NCI-H526 treated with DMSO at 0.1 percent for 48 hours (cell line): ENCODE measurements around the gene CREB1.
"Not testable (repeated sequence)": the region's sequence is repeated elsewhere in the genome, so short reads cannot be mapped to it uniquely, and the experiment has no call there.

Source experiments
- DNase-seq: peaks from one replicate; lab custom pipeline; 2025; lab: John Stamatoyannopoulos, UW

The CREB1 gene

DNA sequence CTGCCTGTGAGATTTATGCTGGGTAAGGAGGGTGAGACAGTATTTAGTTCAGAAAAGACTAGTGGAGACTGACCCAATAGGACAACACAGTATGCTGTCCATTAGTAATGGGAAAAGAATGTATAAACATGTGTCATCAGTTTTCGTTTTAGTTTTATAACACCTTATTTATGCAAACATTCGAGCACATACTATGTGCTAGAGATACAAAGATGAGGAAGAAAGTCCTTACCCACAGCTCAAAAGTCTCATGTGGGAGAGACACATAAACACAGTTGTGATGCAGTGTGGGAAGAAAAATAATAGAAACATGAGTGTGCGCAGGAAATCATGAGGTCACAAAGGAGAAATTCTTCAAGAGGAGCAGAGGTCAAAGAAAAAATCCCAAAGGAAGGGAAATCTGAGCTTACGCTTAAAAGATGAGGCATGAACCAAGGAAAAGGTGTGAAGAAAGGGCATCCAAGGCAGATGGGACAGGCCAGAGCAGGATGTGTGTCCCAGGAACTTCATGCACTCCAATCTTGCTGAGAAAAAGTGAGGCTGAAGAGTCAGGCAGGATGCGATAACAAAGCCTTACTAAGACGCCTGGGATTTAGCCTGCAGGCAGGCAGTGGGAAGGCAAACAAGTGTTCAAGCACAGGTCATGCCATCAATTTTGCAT, 87.4 kb downstream of the CREB1 start:
- DNase-seq: no peak

GRCh38 chr2:207619764-207620203, 90.0 kb downstream of the CREB1 start:
- DNase-seq: no peak

DNA sequence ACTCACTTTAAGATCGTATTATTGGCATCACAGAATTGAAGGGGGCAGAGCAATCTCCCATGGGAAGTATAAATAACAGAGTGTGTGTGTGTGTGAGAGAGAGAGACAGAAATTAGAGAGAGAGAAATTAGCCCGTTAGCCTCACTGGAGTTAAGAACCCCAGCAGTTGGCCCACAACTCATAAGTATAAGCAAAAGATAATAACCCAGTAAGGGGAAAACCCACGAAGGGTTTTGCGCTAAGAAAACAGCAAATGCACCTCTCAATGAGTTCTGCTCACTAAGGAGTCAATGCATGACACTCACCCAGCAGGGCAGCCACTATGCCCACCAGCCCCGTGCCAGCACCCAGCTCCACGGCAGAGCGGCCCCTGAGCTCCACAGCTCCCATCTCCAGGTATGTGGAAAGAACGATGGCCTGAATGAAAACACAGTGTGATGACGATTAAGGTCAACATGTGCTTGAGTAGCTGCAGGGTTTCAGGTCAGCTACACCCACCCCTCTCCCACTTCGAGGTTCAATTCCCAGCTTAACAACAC, 91.8 kb downstream of the CREB1 start:
- no peak for DNase-seq

- peak; percentile 54 for DNase-seq
Observed at GRCh38 chr2:207624185-207625013, 94.6 kb downstream of the CREB1 start.

GRCh38 chr2:207625014-207625907, 95.5 kb downstream of the CREB1 start, which contains the start of gene METTL21A:
METTL21A (minus strand) TSS chr2:207625394; CDS start chr2:207624375, 1,019 bp downstream.
- DNase-seq: peak; percentile 83

DNA sequence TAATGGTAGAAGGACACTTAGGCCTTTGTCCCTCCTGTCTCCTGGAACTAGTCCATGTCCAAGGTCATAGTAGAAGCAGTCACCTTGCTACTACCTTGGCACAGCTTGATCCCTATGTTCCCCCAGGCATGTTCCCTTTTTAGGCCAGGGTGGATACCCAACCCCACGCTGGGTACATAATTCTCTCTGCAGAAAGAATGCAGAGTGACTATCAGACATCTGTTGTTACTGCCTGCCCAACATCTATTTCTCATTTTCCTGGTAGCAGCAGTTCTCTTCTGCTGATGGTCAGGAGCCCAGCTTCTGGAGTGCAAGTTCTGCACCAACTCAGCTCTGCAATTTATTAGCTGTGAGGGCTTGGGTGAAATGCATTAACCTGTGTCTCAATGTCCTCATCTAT, 99.8 kb downstream of the CREB1 start:
- no peak for DNase-seq

DNA sequence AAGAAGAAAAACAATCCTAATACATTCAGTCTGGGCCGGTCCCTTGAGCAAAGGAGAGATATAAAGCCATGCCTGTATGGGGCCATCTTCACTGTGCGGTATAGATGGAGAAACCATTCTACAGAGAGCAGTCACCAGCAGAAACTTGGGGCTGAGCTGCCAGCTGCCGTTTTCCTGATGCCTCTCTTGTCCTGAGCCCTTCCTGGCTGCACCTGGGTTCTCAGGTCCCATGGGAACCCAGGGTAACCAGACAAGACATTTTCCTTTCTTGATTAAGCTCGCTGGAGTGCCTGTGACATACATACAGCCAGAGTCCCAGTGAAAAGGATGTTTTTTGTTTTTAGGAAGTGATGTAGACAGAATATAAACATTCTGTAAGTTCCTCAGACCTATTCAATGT, 100.7 kb downstream of the CREB1 start:
- no peak for DNase-seq

GRCh38 chr2:207632575-207633493, 103.1 kb downstream of the CREB1 start:
- no peak for DNase-seq

GRCh38 chr2:207633686-207634085, 103.9 kb downstream of the CREB1 start:
- no peak for DNase-seq

DNA sequence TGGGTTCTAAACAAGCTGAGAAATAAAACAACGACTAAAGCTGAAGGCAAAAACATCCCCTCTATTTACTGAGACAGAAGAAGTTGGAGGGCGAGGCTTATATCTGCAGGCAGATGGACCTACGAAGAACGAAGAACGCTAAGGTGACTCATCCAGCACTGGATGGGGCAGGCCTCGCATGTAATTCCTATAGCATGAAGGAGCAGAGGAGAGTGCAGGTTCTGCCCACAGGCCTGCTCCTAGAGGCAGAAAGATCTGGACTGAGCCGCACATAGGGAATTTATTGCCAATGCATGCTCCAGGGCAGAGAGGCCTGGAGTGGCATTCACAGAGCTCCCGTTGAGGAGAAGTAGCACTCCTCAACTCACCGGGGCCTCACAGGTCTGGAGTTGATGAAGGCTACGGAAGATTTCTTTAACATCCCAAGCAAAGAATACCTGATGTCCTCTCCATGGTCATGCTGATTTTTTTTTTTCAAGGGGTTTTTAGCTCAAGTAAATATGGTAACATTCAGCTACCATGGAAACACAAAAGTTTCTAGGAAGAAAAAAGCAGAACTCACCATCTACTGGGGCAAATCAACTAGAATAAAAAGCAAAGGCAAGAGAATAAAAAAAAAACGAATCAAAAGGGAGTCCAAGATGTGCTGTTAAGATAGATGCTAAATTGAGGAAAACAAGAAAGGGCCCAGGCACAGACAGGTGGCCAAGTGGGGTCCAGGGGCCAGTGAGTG, 105.9 kb downstream of the CREB1 start:
- DNase-seq: no peak

GRCh38 chr2:207639288-207639687, 109.5 kb downstream of the CREB1 start:
- not testable (repeated sequence) for DNase-seq

DNA sequence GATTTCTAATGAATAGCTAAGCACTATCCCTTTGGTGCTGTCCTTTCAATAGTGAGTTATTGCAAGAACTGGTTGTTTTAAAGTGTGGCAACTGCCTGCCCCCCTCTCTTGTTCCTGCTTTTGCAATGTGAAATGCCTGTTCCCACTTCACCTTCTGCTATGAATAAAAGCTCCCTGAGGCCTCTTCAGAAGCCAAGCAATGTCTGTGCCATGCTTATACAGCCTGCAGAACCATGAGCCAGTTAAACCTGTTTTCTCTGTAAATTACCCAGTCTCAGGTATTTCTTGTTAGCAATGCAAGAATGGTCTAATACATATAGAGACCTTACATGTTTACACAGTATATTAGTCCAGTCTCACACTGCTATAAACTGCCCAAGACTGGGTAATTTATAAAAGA, 110.4 kb downstream of the CREB1 start:
- DNase-seq: no peak

DNA sequence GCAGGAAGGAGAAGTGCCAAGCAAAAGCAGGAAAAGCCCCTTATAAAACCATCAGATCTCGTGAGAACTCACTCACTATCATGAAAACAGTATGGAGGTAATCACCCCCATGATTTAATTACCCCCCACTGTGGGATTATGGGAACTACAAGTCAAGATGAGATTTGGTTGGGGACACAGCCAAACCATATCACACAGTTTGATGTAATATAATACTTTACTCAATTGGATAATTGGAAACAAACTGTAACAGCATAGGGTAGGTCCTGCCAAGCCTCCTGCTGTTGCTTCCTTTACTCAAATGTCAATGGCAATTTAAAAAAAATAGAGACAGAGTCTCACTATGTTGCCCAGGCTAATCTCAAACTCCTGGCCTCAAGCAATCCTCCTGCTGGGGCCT, 110.9 kb downstream of the CREB1 start:
- no peak for DNase-seq

DNA sequence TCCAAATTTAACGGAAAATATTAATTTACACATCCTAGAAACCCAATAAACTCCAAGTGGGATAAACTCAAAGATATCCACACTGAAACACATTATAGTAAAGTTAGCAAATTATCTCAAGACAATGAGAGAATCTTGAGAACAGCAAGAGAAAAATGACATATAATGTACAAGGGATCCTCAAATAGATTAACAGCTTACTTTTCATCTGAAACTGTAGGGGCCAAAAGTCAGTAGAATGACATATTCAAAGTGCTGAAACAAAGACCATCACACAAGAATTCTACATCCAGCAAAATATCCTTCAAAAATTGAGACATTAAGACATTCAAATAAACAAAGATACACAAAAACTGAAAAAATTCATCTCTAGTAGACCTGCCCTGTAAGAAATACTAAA, 114.1 kb downstream of the CREB1 start:
- DNase-seq: no peak

DNA sequence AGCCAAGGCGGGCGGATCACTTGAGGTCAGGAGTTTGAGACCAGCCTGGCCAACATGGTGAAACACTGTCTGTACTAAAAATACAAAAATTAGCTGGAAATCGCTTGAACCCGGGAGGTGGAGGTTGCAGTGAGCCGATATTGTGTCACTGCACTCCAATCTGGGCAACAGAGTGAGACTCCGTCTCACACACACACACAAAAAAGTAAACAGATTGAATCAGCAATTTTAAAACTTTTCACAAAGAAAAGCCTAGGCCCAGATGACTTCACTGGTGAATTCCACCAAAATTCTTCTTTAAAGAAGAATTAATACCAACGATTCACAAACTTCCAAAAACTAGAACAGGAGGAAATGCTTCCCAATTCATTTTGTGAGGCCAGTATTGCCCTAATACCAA, 116.8 kb downstream of the CREB1 start:
- not testable (repeated sequence) for DNase-seq
